IMR-90 (cell line): Measurements from ENCODE around the gene BSDC1. TPM values are rescaled to one million over a fixed set of nuclear protein-coding genes. Genes with fewer than 3 reads are reported as not detected.

Source experiments
- ATAC-seq: fragments of 200-7000 bp; cut with Tn5 transposase; 2 replicates; pipeline ENCODE4 v1.9.1; 2020; ENCODE audit warnings: low read depth, mild to moderate bottlenecking, moderate library complexity
- BruUV-seq: library from RNA; stranded (reverse); fragments of 400-500 nt; replicated peaks from 2 replicates; lab custom pipeline; 2021; lab: Mats Ljungman, UMichigan
- CTCF ChIA-PET: fragments of 300-600 bp; formaldehyde crosslinking; extraction: SDS; loops from one replicate; lab custom pipeline; 2021; ENCODE audit warnings: antibody characterized with exemption; lab: Yijun Ruan, JAX
- POLR2A ChIA-PET: fragments of 300-600 bp; sonication (Branson Sonifier 250); formaldehyde crosslinking; loops from one replicate; lab custom pipeline; 2022; ENCODE audit warnings: antibody characterized with exemption; ENCODE audit not compliant: unreplicated experiment; lab: Charles Lee
- DNase-seq: peaks from one replicate; pipeline ENCODE4 v3.0.0; 2013
- H2AFZ ChIP-seq: replicated peaks from 2 replicates; pipeline ENCODE3; 2013; ENCODE audit warnings: low read length, mild to moderate bottlenecking; ENCODE audit not compliant: poor library complexity
- H2AK5ac ChIP-seq: 2 replicates; pipeline ENCODE4 v1.6.1; 2013; ENCODE audit warnings: low read depth, low read length, inconsistent platforms
- H2AK9ac ChIP-seq: replicated peaks from 2 replicates; pipeline ENCODE3; 2013; ENCODE audit warnings: mild to moderate bottlenecking, low read depth, low read length, moderate library complexity; ENCODE audit not compliant: poor library complexity
- H2BK120ac ChIP-seq: 2 replicates; pipeline ENCODE4 v1.6.1; 2013; ENCODE audit warnings: low read depth, low read length, inconsistent platforms
- H2BK15ac ChIP-seq: 3 replicates; pipeline ENCODE4 v1.6.1; 2013; ENCODE audit warnings: low read depth, low read length, inconsistent platforms
- H2BK20ac ChIP-seq: 2 replicates; pipeline ENCODE4 v1.6.1; 2013; ENCODE audit warnings: low read depth, mild to moderate bottlenecking, inconsistent platforms, low read length, moderate library complexity
- H2BK5ac ChIP-seq: 2 replicates; pipeline ENCODE4 v1.6.1; 2013; ENCODE audit warnings: mild to moderate bottlenecking, low read depth, low read length, inconsistent platforms; ENCODE audit not compliant: poor library complexity, severe bottlenecking
- H3K14ac ChIP-seq: replicated peaks from 2 replicates; pipeline ENCODE4 v1.6.1; 2013; ENCODE audit warnings: low read depth, low read length, inconsistent platforms
- H3K18ac ChIP-seq: 2 replicates; pipeline ENCODE4 v1.6.1; 2013; ENCODE audit warnings: low read depth, low read length, control low read depth
- H3K23ac ChIP-seq: 2 replicates; pipeline ENCODE4 v1.6.1; 2013; ENCODE audit warnings: low read depth, low read length, inconsistent platforms
- H3K27ac ChIP-seq: 2 replicates; pipeline ENCODE4 v1.5.1; 2013; ENCODE audit warnings: mild to moderate bottlenecking, control low read depth, low read length; ENCODE audit not compliant: insufficient read depth
- H3K27me3 ChIP-seq: 2 replicates; pipeline ENCODE4 v1.6.1; 2013; ENCODE audit warnings: low read length; ENCODE audit not compliant: control insufficient read depth, insufficient read depth
- H3K36me3 ChIP-seq: 2 replicates; pipeline ENCODE4 v1.6.1; 2013; ENCODE audit warnings: low read length, mixed read lengths; ENCODE audit not compliant: control insufficient read depth, insufficient read depth
- H3K4ac ChIP-seq: 2 replicates; pipeline ENCODE4 v1.6.1; 2013; ENCODE audit warnings: low read depth, low read length, inconsistent platforms
- H3K4me1 ChIP-seq: 2 replicates; pipeline ENCODE4 v1.6.1; 2013; ENCODE audit warnings: low read length, mixed read lengths; ENCODE audit not compliant: control insufficient read depth, insufficient read depth
- H3K4me2 ChIP-seq: 2 replicates; pipeline ENCODE4 v1.6.1; 2013; ENCODE audit warnings: low read depth, mild to moderate bottlenecking, control low read depth, low read length, moderate library complexity
- H3K4me3 ChIP-seq: 2 replicates; pipeline ENCODE4 v1.5.1; 2013; ENCODE audit warnings: low read depth, mild to moderate bottlenecking, control low read depth, low read length, moderate library complexity; ENCODE audit not compliant: insufficient read depth
- H3K56ac ChIP-seq: 2 replicates; pipeline ENCODE4 v1.6.1; 2013; ENCODE audit warnings: low read length, inconsistent platforms; ENCODE audit not compliant: insufficient read depth; ENCODE audit errors: extremely low read depth
- H3K79me1 ChIP-seq, 2 experiments: 2 replicates each; pipeline ENCODE4 v1.6.1; 2013; ENCODE audit warnings: low read length in 2 of 2, inconsistent platforms in 1 of 2, low read depth in 1 of 2
- H3K9ac ChIP-seq: 2 replicates; pipeline ENCODE4 v1.6.1; 2013; ENCODE audit warnings: low read depth, low read length, control low read depth
- H3K9me1 ChIP-seq: 2 replicates; pipeline ENCODE4 v1.6.1; 2013; ENCODE audit warnings: low read length, inconsistent platforms; ENCODE audit not compliant: insufficient read depth
- H3K9me3 ChIP-seq: 2 replicates; pipeline ENCODE4 v1.6.1; 2013; ENCODE audit warnings: low read length; ENCODE audit not compliant: control insufficient read depth, insufficient read depth
- H4K20me1 ChIP-seq: 2 replicates; pipeline ENCODE4 v1.6.1; 2013; ENCODE audit warnings: low read length, inconsistent platforms; ENCODE audit not compliant: insufficient read depth
- H4K5ac ChIP-seq: 2 replicates; pipeline ENCODE4 v1.6.1; 2013; ENCODE audit warnings: mild to moderate bottlenecking, low read depth, low read length, control low read depth
- H4K8ac ChIP-seq, 2 experiments: 2 replicates each; pipeline ENCODE4 v1.6.1; 2013; ENCODE audit warnings: low read depth in 2 of 2, low read length in 2 of 2, control low read depth in 1 of 2, inconsistent platforms in 1 of 2
- H4K91ac ChIP-seq: 2 replicates; pipeline ENCODE4 v1.6.1; 2013; ENCODE audit warnings: low read depth, low read length, inconsistent platforms; ENCODE audit not compliant: insufficient read depth
- CEBPB ChIP-seq: IDR thresholded peaks from 2 replicates; pipeline ENCODE4 v1.6.1; 2012; ENCODE audit warnings: low read depth, low read length, improper control_type of control experiment
- CHD1 ChIP-seq: IDR thresholded peaks from 2 replicates; pipeline ENCODE4 v1.6.1; 2012; ENCODE audit warnings: low read depth, low read length, improper control_type of control experiment
- SMC3 ChIP-seq: fragments of 150-350 bp; IDR thresholded peaks from 2 replicates; pipeline ENCODE4 v1.6.1; 2016; ENCODE audit warnings: low read depth, mild to moderate bottlenecking, antibody characterized with exemption, low read length, moderate library complexity
- WGBS, 2 experiments: methylation state at CpG; one replicate each; pipeline versions ENCODE4 v1.1.5 to v1.1.7; 2013; ENCODE audit warnings: missing lambda C conversion rate in 2 of 2; ENCODE audit not compliant: insufficient read length in 1 of 2; ENCODE audit errors: extremely low coverage in 2 of 2; 5-methylcytosine and 5-hydroxymethylcytosine counted together
- dilution Hi-C: fragments of 300-500 bp; cut with HindIII; formaldehyde crosslinking; loops from one replicate; pipeline ENCODE4 v1.14.3; 2018; ENCODE audit warnings: low sequenced_read_pairs; ENCODE audit not compliant: unreplicated experiment
- in situ Hi-C: fragments of 300-500 bp; cut with MboI; formaldehyde crosslinking; loops from 3 replicates; pipeline ENCODE4 v1.14.3; 2019; ENCODE audit warnings: low sequenced_read_pairs, inconsistent platforms, mixed read lengths
- intact Hi-C: fragments of 100-400 bp; cut with micrococcal nuclease; formaldehyde crosslinking; loops from 2 replicates; pipeline ENCODE4 v1.10.0; 2022
- polyA plus RNA-seq, 3 experiments: library from polyadenylated mRNA; depleted of rRNA; stranded (reverse); fragments of >200 nt; gene quantifications; 2 replicates each; pipeline ENCODE4 v1.2.3, GENCODE V29; 2012; ENCODE audit warnings: low replicate concordance in 1 of 3
- total RNA-seq: library from RNA; depleted of rRNA; stranded (reverse); fragments of >200 nt; gene quantifications from 2 replicates; pipeline ENCODE4 v1.2.3, GENCODE V29; 2012

The BSDC1 gene
- total and polyA plus RNA-seq, 2 of the 4 experiments (the other 2 are of a cell fraction) = 56.8 to 60.4 TPM

GRCh38 chr1:32390904-32391870 lies 3.1 kb downstream of the BSDC1 start (continued):
- TF ChIP-seq CEBPB (no peak), SMC3 (no peak)

- no peak overlapping the region for H3K4me2 ChIP-seq
- peaks cover 39% of the 10 kb centered on the region for H3K36me3 ChIP-seq
- ChIA-PET POLR2A (no interaction called here), CTCF (no interaction called here)
- H3K27ac ChIP-seq = no peak overlapping the region
- WGBS, 2 experiments = no CpG with 5 or more reads among the region's 6 CpGs
- DNase-seq (no peak), ATAC-seq (no peak)
- no peak overlapping the region for H2BK20ac ChIP-seq
- H2BK5ac ChIP-seq = no peak overlapping the region
- no peak overlapping the region for H4K8ac ChIP-seq
- no peak overlapping the region for H3K14ac ChIP-seq
- H3K56ac ChIP-seq = no peak overlapping the region
- H3K4ac ChIP-seq = no peak overlapping the region
- peaks cover 8% of the 10 kb centered on the region; the same call in 1 of the 2 replicates for H3K9me1 ChIP-seq
- no peak overlapping the region for H2AK9ac ChIP-seq
- H3K23ac ChIP-seq = no peak overlapping the region
- H4K20me1 ChIP-seq = peaks cover 3% of the 10 kb centered on the region; the same call in 1 of the 2 replicates
- no TSS peak for BruUV-seq
- dilution Hi-C loops = no loop called here
- H2BK15ac ChIP-seq = no peak overlapping the region
- H3K9me3 ChIP-seq = no peaks in the 10 kb centered on the region
- H2AFZ ChIP-seq = no peak overlapping the region
- intact Hi-C loops = no loop called here
- no peak overlapping the region for H2BK120ac ChIP-seq
- no peak overlapping the region for H3K9ac ChIP-seq
- in situ Hi-C loops = no loop called here
- H4K5ac ChIP-seq = no peak overlapping the region
- H3K79me1 ChIP-seq = peaks cover 42 to 64% of the 10 kb centered on the region in 2 experiments
- H2AK5ac ChIP-seq = no peak overlapping the region
- no peak for TF ChIP-seq CHD1
- no peaks in the 10 kb centered on the region for H3K27me3 ChIP-seq
- peaks cover 4% of the 10 kb centered on the region for H3K4me1 ChIP-seq
- H3K18ac ChIP-seq = no peak overlapping the region
- H3K4me3 ChIP-seq = no peak overlapping the region
- no peak overlapping the region for H4K91ac ChIP-seq
These were observed 5.6 kb downstream of the BSDC1 start for GRCh38 chr1:32388641-32389040.
